Fibroblast of lung (primary cell): ENCODE results near the gene SKIL. TPM values are rescaled to one million over a fixed set of nuclear protein-coding genes. Genes with fewer than 3 reads are reported as not detected.

Experiments used
- DNase-seq, 2 donors: peaks; one replicate each; pipeline versions ENCODE4 v3.0.0 to v3.0.0-alpha.2; 2010; ENCODE audit warnings: low read depth in 2 of 2
- H2AFZ ChIP-seq: 2 replicates; pipeline ENCODE4 v1.5.1; 2012; ENCODE audit warnings: low read length, control low read depth, inconsistent platforms
- H3K27ac ChIP-seq: 2 replicates; pipeline ENCODE4 v1.5.1; 2011; ENCODE audit warnings: low read length, control low read depth; ENCODE audit not compliant: insufficient read depth
- H3K27me3 ChIP-seq: 2 replicates; pipeline ENCODE4 v1.5.1; 2011; ENCODE audit warnings: mild to moderate bottlenecking, low read length; ENCODE audit not compliant: control insufficient read depth, insufficient read depth
- H3K36me3 ChIP-seq: 2 replicates; pipeline ENCODE4 v1.5.1; 2011; ENCODE audit warnings: low read length; ENCODE audit not compliant: control insufficient read depth, insufficient read depth
- H3K4me1 ChIP-seq: 2 replicates; pipeline ENCODE4 v1.5.1; 2011; ENCODE audit warnings: low read length; ENCODE audit not compliant: control insufficient read depth, insufficient read depth; ENCODE audit errors: extremely low read depth
- H3K4me2 ChIP-seq: 2 replicates; pipeline ENCODE4 v1.5.1; 2011; ENCODE audit warnings: low read length, control low read depth; ENCODE audit not compliant: insufficient read depth; ENCODE audit errors: extremely low read depth
- H3K4me3 ChIP-seq, 4 experiments: fragments of 200-600 bp in 1 of 4; sonication (generic) in 1 of 4; replicated peaks in 1 of 4; 2 replicates each; pipeline ENCODE4 v1.5.1; 2011 to 2016; ENCODE audit warnings: low read length in 4 of 4, low read depth in 3 of 4, mild to moderate bottlenecking in 3 of 4, control low read depth in 2 of 4, inconsistent platforms in 1 of 4, mixed read lengths in 1 of 4; ENCODE audit not compliant: insufficient read depth in 1 of 4; ENCODE audit errors: control extremely low read depth in 1 of 4
- H3K79me2 ChIP-seq: 2 replicates; pipeline ENCODE4 v1.5.1; 2012; ENCODE audit warnings: mild to moderate bottlenecking, low read length, inconsistent platforms; ENCODE audit not compliant: control insufficient read depth, insufficient read depth
- H3K9ac ChIP-seq: 2 replicates; pipeline ENCODE4 v1.5.1; 2011; ENCODE audit warnings: mild to moderate bottlenecking, low read length, control low read depth; ENCODE audit not compliant: insufficient read depth
- H3K9me3 ChIP-seq: 2 replicates; pipeline ENCODE4 v1.5.1; 2012; ENCODE audit warnings: low read depth, low read length; ENCODE audit not compliant: control insufficient read depth, insufficient read depth
- H4K20me1 ChIP-seq: 2 replicates; pipeline ENCODE4 v1.5.1; 2011; ENCODE audit warnings: low read length; ENCODE audit not compliant: control insufficient read depth, insufficient read depth; ENCODE audit errors: extremely low read depth
- CTCF ChIP-seq, 2 donors: IDR thresholded peaks in 1 of 2; conservative IDR thresholded peaks in 1 of 2; 1 replicate in 1 of 2; 2 replicates in 1 of 2; pipeline ENCODE4 v1.5.1; 2011 to 2012; ENCODE audit warnings: low read length in 2 of 2, control low read depth in 1 of 2, inconsistent platforms in 1 of 2, low read depth in 1 of 2, mild to moderate bottlenecking in 1 of 2
- EZH2 ChIP-seq: IDR thresholded peaks from 2 replicates; pipeline ENCODE4 v1.5.1; 2012; ENCODE audit warnings: low read length, control low read depth, mild to moderate bottlenecking; ENCODE audit errors: missing control alignments
- polyA plus RNA-seq, 2 donors: library from polyadenylated mRNA; depleted of rRNA in 1 of 2; stranded (reverse) in 1 of 2; unstranded in 1 of 2; fragments of >200 nt; gene quantifications; 2 replicates each; pipeline ENCODE4 v1.2.1, GENCODE V29; 2011 to 2012; ENCODE audit warnings: missing spikeins in 1 of 2
- total RNA-seq: library from RNA; depleted of rRNA; stranded (reverse); fragments of >200 nt; gene quantifications from 2 replicates; pipeline ENCODE4 v1.2.1, GENCODE V29; 2014

The SKIL gene
- total and polyA plus RNA-seq, 2 donors (not counting 1 experiment from before 2014, with no cell fraction given) = 15.3 to 33.4 TPM

GRCh38 chr3:170346481-170347392, 10.8 kb upstream of the SKIL start:
- H3K4me2 ChIP-seq = no peak overlapping the region
- no peaks in the 10 kb centered on the region for H3K27me3 ChIP-seq
- peak in 1 of 2 donors; percentile 57 for DNase-seq
- no peaks in the 10 kb centered on the region for H3K4me1 ChIP-seq
- H3K36me3 ChIP-seq = no peaks in the 10 kb centered on the region
- H3K79me2 ChIP-seq = no peaks in the 10 kb centered on the region
- H3K9ac ChIP-seq = no peak overlapping the region
- no peak overlapping the region for H3K4me3 ChIP-seq
- H3K9me3 ChIP-seq = no peaks in the 10 kb centered on the region
- TF ChIP-seq CTCF (conservative IDR thresholded peaks at IDR 0.05 in 1 of 2, IDR thresholded peaks at IDR 0.05 in 1 of 2; ENCODE audit: low read depth in 1 of 2, low read length in 2 of 2) (no peak), EZH2 (no peak)
- H2AFZ ChIP-seq = no peak overlapping the region
- H4K20me1 ChIP-seq = no peaks in the 10 kb centered on the region
- H3K27ac ChIP-seq = no peak overlapping the region

GRCh38 chr3:170350515-170351413, 6.8 kb upstream of the SKIL start:
- Histone ChIP-seq H3K4me2 (no peak overlapping the region), H2AFZ (no peak overlapping the region), H3K79me2 (no peaks in the 10 kb centered on the region), H3K27me3 (no peaks in the 10 kb centered on the region), H4K20me1 (no peaks in the 10 kb centered on the region), H3K4me1 (no peaks in the 10 kb centered on the region), H3K4me3 (no peak overlapping the region), H3K36me3 (no peaks in the 10 kb centered on the region), H3K9me3 (no peaks in the 10 kb centered on the region), H3K9ac (no peak overlapping the region), H3K27ac (no peak overlapping the region)
- no peak for DNase-seq
- TF ChIP-seq CTCF (conservative IDR thresholded peaks at IDR 0.05 in 1 of 2, IDR thresholded peaks at IDR 0.05 in 1 of 2; ENCODE audit: low read depth in 1 of 2, low read length in 2 of 2) (no peak), EZH2 (no peak)

- TF ChIP-seq EZH2 = no peak
- TF ChIP-seq CTCF (conservative IDR thresholded peaks at IDR 0.05 in 1 of 2, IDR thresholded peaks at IDR 0.05 in 1 of 2; ENCODE audit: low read depth in 1 of 2, low read length in 2 of 2) = no peak
- Histone ChIP-seq H3K4me2 (no peak overlapping the region), H3K79me2 (no peaks in the 10 kb centered on the region), H2AFZ (no peak overlapping the region), H3K4me1 (peaks cover 3% of the 10 kb centered on the region), H3K9me3 (no peaks in the 10 kb centered on the region), H4K20me1 (no peaks in the 10 kb centered on the region), H3K27me3 (no peaks in the 10 kb centered on the region), H3K27ac (no peak overlapping the region), H3K36me3 (no peaks in the 10 kb centered on the region), H3K9ac (no peak overlapping the region), H3K4me3 (no peak overlapping the region)
- DNase-seq = no peak
These were observed 4.6 kb upstream of the SKIL start for GRCh38 chr3:170352936-170353335.
